ENCODE measurements around the gene DENND1A.

GRCh38 chr9:123586275-123586674 lies 343.7 kb downstream of the DENND1A start:
- TF ChIP-seq CTCF (IDR thresholded peaks at IDR 0.05) (no peak), POLR2A (IDR thresholded peaks at IDR 0.05) (no peak)

Measured in adrenal gland (tissue), 5 donors.